Measurements from ENCODE around the gene NME8.
"Not testable (repeated sequence)": the region's sequence is repeated elsewhere in the genome, so short reads cannot be mapped to it uniquely, and the experiment has no call there.

The NME8 gene, protein sequence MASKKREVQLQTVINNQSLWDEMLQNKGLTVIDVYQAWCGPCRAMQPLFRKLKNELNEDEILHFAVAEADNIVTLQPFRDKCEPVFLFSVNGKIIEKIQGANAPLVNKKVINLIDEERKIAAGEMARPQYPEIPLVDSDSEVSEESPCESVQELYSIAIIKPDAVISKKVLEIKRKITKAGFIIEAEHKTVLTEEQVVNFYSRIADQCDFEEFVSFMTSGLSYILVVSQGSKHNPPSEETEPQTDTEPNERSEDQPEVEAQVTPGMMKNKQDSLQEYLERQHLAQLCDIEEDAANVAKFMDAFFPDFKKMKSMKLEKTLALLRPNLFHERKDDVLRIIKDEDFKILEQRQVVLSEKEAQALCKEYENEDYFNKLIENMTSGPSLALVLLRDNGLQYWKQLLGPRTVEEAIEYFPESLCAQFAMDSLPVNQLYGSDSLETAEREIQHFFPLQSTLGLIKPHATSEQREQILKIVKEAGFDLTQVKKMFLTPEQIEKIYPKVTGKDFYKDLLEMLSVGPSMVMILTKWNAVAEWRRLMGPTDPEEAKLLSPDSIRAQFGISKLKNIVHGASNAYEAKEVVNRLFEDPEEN

GRCh38 chr7:37848297-37848696 is at the start of gene NME8:
Gene NME8 (plus strand): TSS chr7:37848597. CDS start chr7:37850267, 1,670 bp downstream.
- H3K4me1 ChIP-seq (ENCODE audit: control insufficient read depth, insufficient read depth, low read length), result no peaks in the 10 kb centered on the region
- no peaks in the 10 kb centered on the region for H3K27me3 ChIP-seq (ENCODE audit: control insufficient read depth, insufficient read depth, low read length)
- no peak within 1 kb of the TSS for H3K27ac ChIP-seq (ENCODE audit: low read depth, low read length)
- no peak within 1 kb of the TSS for H3K4me3 ChIP-seq (ENCODE audit: low read depth, low read length)
- no peaks in the 10 kb centered on the region for H3K9me3 ChIP-seq (ENCODE audit: control insufficient read depth, insufficient read depth, low read depth, low read length)
- no peak within 1 kb of the TSS for H3K9ac ChIP-seq (ENCODE audit: low read length)
- H3K36me3 ChIP-seq (ENCODE audit: control insufficient read depth, insufficient read depth, low read length), result no peaks in the 10 kb centered on the region

DNA sequence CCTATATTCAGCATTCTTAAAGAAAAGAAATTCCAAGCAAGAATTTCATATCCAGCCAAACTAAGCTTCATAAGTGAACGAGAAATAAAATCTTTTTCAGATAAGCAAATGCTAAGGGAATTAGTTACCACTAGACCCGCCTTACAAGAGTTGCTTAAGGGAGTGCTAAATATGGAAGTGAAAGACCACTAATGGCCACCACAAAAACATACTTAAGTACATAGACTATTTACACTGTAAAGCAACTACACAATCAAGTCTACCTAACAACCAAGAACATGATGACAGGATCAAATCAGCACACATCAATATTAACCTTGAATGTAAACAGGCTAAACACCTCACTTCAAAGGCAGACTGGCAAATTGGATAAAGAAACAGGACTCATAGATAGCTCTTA is 42.2 kb upstream of the NME8 start:
- no peaks in the 10 kb centered on the region for H3K36me3 ChIP-seq (ENCODE audit: control insufficient read depth, insufficient read depth, low read length)
- H3K9ac ChIP-seq (ENCODE audit: low read length), result no peak overlapping the region
- no peaks in the 10 kb centered on the region; the same call in 1 of the 2 replicates for H3K9me3 ChIP-seq (ENCODE audit: control insufficient read depth, insufficient read depth, low read depth, low read length)
- no peaks in the 10 kb centered on the region for H3K4me1 ChIP-seq (ENCODE audit: control insufficient read depth, insufficient read depth, low read length)
- H3K4me3 ChIP-seq (ENCODE audit: low read depth, low read length), result no peak overlapping the region
- no peak overlapping the region for H3K27ac ChIP-seq (ENCODE audit: low read depth, low read length)
- no peaks in the 10 kb centered on the region for H3K27me3 ChIP-seq (ENCODE audit: control insufficient read depth, insufficient read depth, low read length)

GRCh38 chr7:37812161-37812580 is 36.2 kb upstream of the NME8 start:
- H3K9me3 ChIP-seq (ENCODE audit: control insufficient read depth, insufficient read depth, low read depth, low read length); H3K4me1 ChIP-seq (ENCODE audit: control insufficient read depth, insufficient read depth, low read length); H3K4me3 ChIP-seq (ENCODE audit: low read depth, low read length); H3K27me3 ChIP-seq (ENCODE audit: control insufficient read depth, insufficient read depth, low read length); H3K27ac ChIP-seq (ENCODE audit: low read depth, low read length); H3K36me3 ChIP-seq (ENCODE audit: control insufficient read depth, insufficient read depth, low read length); H3K9ac ChIP-seq (ENCODE audit: low read length): not testable (repeated sequence)

DNA sequence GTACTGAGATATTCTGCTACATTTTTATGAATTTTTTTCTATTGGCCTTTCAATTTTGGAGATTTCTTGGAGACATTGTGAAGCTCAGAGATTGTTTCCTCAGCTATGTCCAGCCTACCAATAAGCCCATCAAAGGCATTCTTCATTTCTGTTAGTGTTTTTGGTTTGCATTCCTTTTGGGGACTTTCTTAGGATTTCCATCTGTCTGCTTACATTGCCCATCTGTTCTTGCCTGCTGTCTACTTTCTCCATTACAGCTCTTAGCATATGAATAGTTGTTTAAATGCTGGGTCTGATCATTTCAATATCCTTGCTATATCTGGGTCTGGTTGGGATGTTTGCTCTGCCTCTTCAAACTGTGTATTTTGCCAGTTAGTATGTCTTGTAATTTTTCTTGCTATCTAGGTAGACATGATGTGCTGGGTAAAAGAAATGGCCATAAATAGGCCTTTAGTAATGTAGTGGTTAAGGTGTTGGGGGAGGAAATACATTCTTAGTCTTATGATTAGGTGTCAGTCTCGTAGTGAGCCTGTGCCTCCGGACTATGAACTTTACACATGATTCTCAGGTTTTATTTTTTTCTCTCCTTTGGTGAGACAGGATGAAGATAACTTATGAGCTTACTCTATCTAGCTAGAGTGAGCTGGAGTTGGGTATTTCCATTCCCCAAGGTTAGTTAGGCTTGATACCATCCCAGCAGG is 32.6 kb upstream of the NME8 start:
- Histone ChIP-seq H3K36me3 (ENCODE audit: control insufficient read depth, insufficient read depth, low read length) (no peaks in the 10 kb centered on the region), H3K27ac (ENCODE audit: low read depth, low read length) (no peak overlapping the region; the same call in 1 of the 2 replicates), H3K9me3 (ENCODE audit: control insufficient read depth, insufficient read depth, low read depth, low read length) (no peaks in the 10 kb centered on the region; the same call in 1 of the 2 replicates), H3K27me3 (ENCODE audit: control insufficient read depth, insufficient read depth, low read length) (no peaks in the 10 kb centered on the region), H3K4me3 (ENCODE audit: low read depth, low read length) (no peak overlapping the region), H3K9ac (ENCODE audit: low read length) (no peak overlapping the region), H3K4me1 (ENCODE audit: control insufficient read depth, insufficient read depth, low read length) (peaks cover 6% of the 10 kb centered on the region; the same call in 1 of the 2 replicates)

DNA sequence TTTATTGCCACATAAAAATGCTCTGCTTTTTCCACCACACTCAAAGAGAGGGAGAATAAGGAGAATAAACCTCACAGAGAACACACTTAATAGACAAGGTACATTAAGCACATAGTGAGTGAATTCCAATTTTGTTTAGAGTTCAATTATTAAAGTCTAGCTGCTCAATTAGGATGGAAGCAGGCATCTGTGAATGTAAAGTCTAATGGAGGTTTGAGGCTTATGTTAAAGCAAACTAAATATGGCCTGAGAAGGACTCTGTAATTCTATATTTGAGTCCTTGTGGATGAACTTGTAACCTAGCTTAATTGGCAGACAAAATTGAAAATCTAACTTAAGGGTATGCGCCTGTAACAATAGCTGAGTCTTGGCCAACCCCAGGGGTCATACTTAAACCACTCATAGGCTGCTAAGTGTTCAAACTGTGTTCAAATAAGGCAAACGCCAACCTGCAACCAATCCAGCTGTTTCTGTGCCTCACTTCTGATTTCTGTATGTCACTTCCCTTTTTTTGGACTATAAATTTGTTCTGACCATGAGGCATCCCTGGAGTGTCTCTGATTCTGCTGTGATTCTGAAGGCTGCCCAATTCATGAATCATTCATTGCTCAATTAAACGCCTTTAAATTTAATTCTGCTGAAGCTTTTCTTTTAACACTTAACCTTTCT is 31.3 kb upstream of the NME8 start:
- no peaks in the 10 kb centered on the region for H3K27me3 ChIP-seq (ENCODE audit: control insufficient read depth, insufficient read depth, low read length)
- H3K36me3 ChIP-seq (ENCODE audit: control insufficient read depth, insufficient read depth, low read length), result no peaks in the 10 kb centered on the region
- H3K9ac ChIP-seq (ENCODE audit: low read length), result no peak overlapping the region
- peaks cover 6% of the 10 kb centered on the region; the same call in 1 of the 2 replicates for H3K4me1 ChIP-seq (ENCODE audit: control insufficient read depth, insufficient read depth, low read length)
- H3K27ac ChIP-seq (ENCODE audit: low read depth, low read length), result no peak overlapping the region
- H3K9me3 ChIP-seq (ENCODE audit: control insufficient read depth, insufficient read depth, low read depth, low read length), result peaks cover 4% of the 10 kb centered on the region; the same call in 1 of the 2 replicates
- H3K4me3 ChIP-seq (ENCODE audit: low read depth, low read length), result no peak overlapping the region

- H3K27ac ChIP-seq (ENCODE audit: low read depth, low read length), result no peak overlapping the region
- H3K9me3 ChIP-seq (ENCODE audit: control insufficient read depth, insufficient read depth, low read depth, low read length), result peaks cover 4% of the 10 kb centered on the region; the same call in 1 of the 2 replicates
- no peak overlapping the region for H3K4me3 ChIP-seq (ENCODE audit: low read depth, low read length)
- H3K9ac ChIP-seq (ENCODE audit: low read length), result no peak overlapping the region
- no peaks in the 10 kb centered on the region for H3K27me3 ChIP-seq (ENCODE audit: control insufficient read depth, insufficient read depth, low read length)
- peaks cover 6% of the 10 kb centered on the region; the same call in 1 of the 2 replicates for H3K4me1 ChIP-seq (ENCODE audit: control insufficient read depth, insufficient read depth, low read length)
- H3K36me3 ChIP-seq (ENCODE audit: control insufficient read depth, insufficient read depth, low read length), result no peaks in the 10 kb centered on the region
Observed at GRCh38 chr7:37817591-37817960, 30.8 kb upstream of the NME8 start.

DNA sequence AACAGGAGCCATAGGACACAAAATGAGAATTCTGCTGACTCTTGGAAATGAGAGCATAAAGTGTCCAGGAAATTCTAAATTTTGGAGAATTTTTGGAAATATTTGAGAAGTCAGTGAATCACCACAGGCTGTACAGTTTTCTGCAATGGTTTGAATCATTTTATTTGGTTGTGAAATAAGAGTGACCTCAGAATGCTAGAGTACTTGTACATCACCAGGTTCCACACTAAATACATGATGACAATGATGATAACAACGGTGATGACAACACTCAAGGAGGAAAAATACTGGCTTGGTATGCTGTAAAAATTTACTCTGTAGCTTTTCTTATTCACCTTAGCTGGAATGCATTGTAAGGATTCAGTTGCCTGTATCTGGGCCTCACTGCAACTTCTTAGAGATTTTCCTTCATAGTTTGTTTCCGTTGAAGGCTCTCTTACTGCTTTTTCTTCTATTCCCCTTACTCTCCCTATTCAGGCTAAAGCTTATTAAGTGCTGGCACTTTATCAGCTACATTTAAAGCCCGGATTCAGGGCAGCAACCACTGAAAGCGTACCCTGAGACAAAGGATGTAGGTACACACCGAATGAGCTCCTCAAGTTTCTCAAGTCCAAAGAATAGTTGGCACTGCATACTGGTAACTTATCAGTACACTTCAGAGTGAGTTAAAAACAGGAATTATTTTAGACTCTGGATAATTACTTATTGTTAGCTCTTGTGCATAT is 30.2 kb upstream of the NME8 start:
- peaks cover 6% of the 10 kb centered on the region; the same call in 1 of the 2 replicates for H3K4me1 ChIP-seq (ENCODE audit: control insufficient read depth, insufficient read depth, low read length)
- H3K9me3 ChIP-seq (ENCODE audit: control insufficient read depth, insufficient read depth, low read depth, low read length), result peaks cover 4% of the 10 kb centered on the region; the same call in 1 of the 2 replicates
- H3K27ac ChIP-seq (ENCODE audit: low read depth, low read length), result no peak overlapping the region
- H3K36me3 ChIP-seq (ENCODE audit: control insufficient read depth, insufficient read depth, low read length), result no peaks in the 10 kb centered on the region
- H3K27me3 ChIP-seq (ENCODE audit: control insufficient read depth, insufficient read depth, low read length), result no peaks in the 10 kb centered on the region
- no peak overlapping the region for H3K4me3 ChIP-seq (ENCODE audit: low read depth, low read length)
- no peak overlapping the region for H3K9ac ChIP-seq (ENCODE audit: low read length)

DNA sequence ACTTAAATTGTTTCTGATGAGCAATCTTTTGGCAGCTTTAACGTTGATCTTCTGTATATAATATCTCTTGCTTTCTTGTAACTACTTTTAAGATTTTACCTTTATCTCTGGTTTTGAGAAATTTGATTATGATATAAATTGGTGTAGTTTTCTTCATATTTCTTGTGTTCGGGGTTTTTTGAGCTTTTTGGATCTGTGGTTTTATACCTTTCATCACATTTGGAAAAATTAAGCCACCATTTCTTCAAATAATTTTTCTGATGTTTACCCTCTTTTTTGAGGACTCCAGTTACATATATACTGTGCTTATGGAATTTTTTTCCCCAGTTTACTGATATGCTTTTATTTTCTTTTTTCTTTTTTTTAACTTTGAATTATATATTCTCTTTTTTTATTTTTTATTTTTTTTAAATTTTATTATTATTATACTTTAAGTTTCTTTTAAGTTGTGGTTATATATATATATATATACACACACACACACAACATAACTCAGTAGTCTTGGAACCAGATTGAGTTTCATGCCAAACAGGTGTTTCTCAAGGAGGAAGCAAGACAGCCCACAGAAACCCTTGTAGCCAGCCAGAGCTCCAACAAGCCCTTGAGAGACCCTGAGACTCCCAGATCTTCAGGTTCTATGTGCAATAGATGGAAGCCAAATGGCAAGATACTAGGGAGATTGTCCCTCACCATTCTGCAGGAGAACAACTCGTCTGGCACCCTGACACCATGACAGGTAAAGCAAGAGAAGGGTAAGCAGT is 27.5 kb upstream of the NME8 start:
- H3K27me3 ChIP-seq (ENCODE audit: control insufficient read depth, insufficient read depth, low read length), result no peaks in the 10 kb centered on the region
- H3K27ac ChIP-seq (ENCODE audit: low read depth, low read length), result no peak overlapping the region
- H3K4me3 ChIP-seq (ENCODE audit: low read depth, low read length), result no peak overlapping the region
- peaks cover 4% of the 10 kb centered on the region; the same call in 1 of the 2 replicates for H3K9me3 ChIP-seq (ENCODE audit: control insufficient read depth, insufficient read depth, low read depth, low read length)
- H3K36me3 ChIP-seq (ENCODE audit: control insufficient read depth, insufficient read depth, low read length), result no peaks in the 10 kb centered on the region
- H3K9ac ChIP-seq (ENCODE audit: low read length), result no peak overlapping the region
- peaks cover 2% of the 10 kb centered on the region; the same call in 1 of the 2 replicates for H3K4me1 ChIP-seq (ENCODE audit: control insufficient read depth, insufficient read depth, low read length)

DNA sequence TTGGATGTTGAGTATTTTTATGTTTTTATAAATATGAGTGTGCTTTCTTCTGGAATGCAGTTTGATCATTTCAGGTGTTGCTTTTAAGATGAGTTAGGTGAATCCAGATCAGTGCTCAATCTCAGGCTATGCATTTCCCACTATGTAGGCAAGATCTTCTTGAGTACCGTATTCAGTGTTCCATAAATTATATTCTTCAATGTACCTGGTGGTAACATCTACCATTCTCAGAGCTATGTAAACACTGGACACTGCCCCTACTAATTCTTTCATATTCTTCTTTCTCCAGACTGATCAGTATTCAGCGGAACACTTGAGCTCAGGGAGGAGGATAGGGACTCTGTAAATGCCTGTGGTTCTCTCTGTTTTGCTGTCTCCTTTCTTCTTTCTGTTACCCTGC is 25.5 kb upstream of the NME8 start:
- no peak overlapping the region for H3K27ac ChIP-seq (ENCODE audit: low read depth, low read length)
- H3K9ac ChIP-seq (ENCODE audit: low read length), result no peak overlapping the region
- H3K36me3 ChIP-seq (ENCODE audit: control insufficient read depth, insufficient read depth, low read length), result no peaks in the 10 kb centered on the region
- peaks cover 4% of the 10 kb centered on the region; the same call in 1 of the 2 replicates for H3K9me3 ChIP-seq (ENCODE audit: control insufficient read depth, insufficient read depth, low read depth, low read length)
- no peaks in the 10 kb centered on the region for H3K4me1 ChIP-seq (ENCODE audit: control insufficient read depth, insufficient read depth, low read length)
- no peak overlapping the region for H3K4me3 ChIP-seq (ENCODE audit: low read depth, low read length)
- H3K27me3 ChIP-seq (ENCODE audit: control insufficient read depth, insufficient read depth, low read length), result no peaks in the 10 kb centered on the region

DNA sequence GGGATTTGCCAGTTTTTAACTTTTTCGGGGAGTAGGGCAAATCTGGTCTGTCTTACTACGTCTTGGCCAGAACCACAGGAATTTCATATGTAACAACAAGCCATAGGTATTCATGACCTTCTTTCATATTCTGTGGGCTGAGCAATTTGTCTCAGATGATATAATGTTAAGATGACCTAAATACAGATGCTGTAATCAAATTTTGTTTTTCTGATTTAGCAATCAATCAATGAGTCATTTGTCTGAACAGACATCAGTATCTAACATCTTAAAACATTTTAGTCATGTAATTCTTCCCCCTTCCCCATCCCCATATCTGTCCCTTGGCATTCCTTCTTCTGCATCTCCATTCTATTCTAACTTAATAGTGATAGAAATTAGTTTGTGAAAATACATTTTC is 24.8 kb upstream of the NME8 start:
- no peak overlapping the region for H3K4me3 ChIP-seq (ENCODE audit: low read depth, low read length)
- H3K36me3 ChIP-seq (ENCODE audit: control insufficient read depth, insufficient read depth, low read length), result no peaks in the 10 kb centered on the region
- peaks cover 4% of the 10 kb centered on the region; the same call in 1 of the 2 replicates for H3K9me3 ChIP-seq (ENCODE audit: control insufficient read depth, insufficient read depth, low read depth, low read length)
- H3K4me1 ChIP-seq (ENCODE audit: control insufficient read depth, insufficient read depth, low read length), result no peaks in the 10 kb centered on the region
- H3K27ac ChIP-seq (ENCODE audit: low read depth, low read length), result no peak overlapping the region
- H3K27me3 ChIP-seq (ENCODE audit: control insufficient read depth, insufficient read depth, low read length), result no peaks in the 10 kb centered on the region
- H3K9ac ChIP-seq (ENCODE audit: low read length), result no peak overlapping the region
